H1 (cell line): ENCODE results near the gene SEL1L. TPM values are rescaled to one million over a fixed set of nuclear protein-coding genes. Genes with fewer than 3 reads are reported as not detected.

ENCODE experiments used
- CTCF ChIA-PET: fragments of 300-600 bp; sonication (Branson Sonifier 250); formaldehyde crosslinking; loops from one replicate; lab custom pipeline; 2021; ENCODE audit not compliant: partially characterized antibody; lab: Charles Lee
- POLR2A ChIA-PET: fragments of 300-600 bp; sonication (Branson Sonifier 250); formaldehyde crosslinking; loops from one replicate; lab custom pipeline; 2021; ENCODE audit warnings: inconsistent platforms; ENCODE audit not compliant: partially characterized antibody; lab: Charles Lee
- DNase-seq, 2 experiments: peaks; one replicate each; pipeline versions ENCODE4 v3.0.0 to v3.0.0-alpha.2; 2010 to 2022; ENCODE audit warnings: low spot score in 2 of 2, low read depth in 1 of 2, mixed read lengths in 1 of 2
- FAIRE-seq: peaks from 2 replicates; lab custom pipeline; 2011; peaks lifted over from hg19 to GRCh38; lab: Jason Lieb, UNC
- H2AFZ ChIP-seq: 2 replicates; pipeline ENCODE4 v1.8.1; 2012; ENCODE audit warnings: low read length, inconsistent platforms
- H2AK5ac ChIP-seq: 2 replicates; pipeline ENCODE4 v1.6.1; 2013; ENCODE audit warnings: low read depth, low read length
- H2BK120ac ChIP-seq: replicated peaks from 2 replicates; pipeline ENCODE3; 2013; ENCODE audit warnings: low read depth, low read length, inconsistent platforms
- H2BK12ac ChIP-seq: 2 replicates; pipeline ENCODE4 v1.6.1; 2013; ENCODE audit warnings: low read depth, low read length
- H2BK15ac ChIP-seq: 2 replicates; pipeline ENCODE4 v1.6.1; 2013; ENCODE audit warnings: low read length
- H2BK20ac ChIP-seq: 2 replicates; pipeline ENCODE4 v1.6.1; 2013; ENCODE audit warnings: low read length
- H2BK5ac ChIP-seq: 2 replicates; pipeline ENCODE4 v1.6.1; 2013; ENCODE audit warnings: low read depth, low read length
- H3K14ac ChIP-seq: 2 replicates; pipeline ENCODE4 v1.6.1; 2013; ENCODE audit warnings: inconsistent platforms; ENCODE audit not compliant: insufficient read length
- H3K18ac ChIP-seq: 2 replicates; pipeline ENCODE4 v1.6.1; 2013; ENCODE audit warnings: low read length; ENCODE audit errors: extremely low read depth
- H3K23ac ChIP-seq: 2 replicates; pipeline ENCODE4 v1.6.1; 2013; ENCODE audit warnings: inconsistent platforms; ENCODE audit not compliant: insufficient read length
- H3K23me2 ChIP-seq: 2 replicates; pipeline ENCODE4 v1.6.1; 2013; ENCODE audit warnings: low read depth, low read length
- H3K27ac ChIP-seq: 2 replicates; pipeline ENCODE4 v1.6.1; 2011; ENCODE audit warnings: low read depth, low read length, inconsistent platforms
- H3K27me3 ChIP-seq, 4 experiments: replicated peaks in 1 of 4; 1 replicate in 1 of 4; 2 replicates in 3 of 4; pipeline versions ENCODE4 v1.6.1 to v1.8.1; 2011 to 2013; ENCODE audit warnings: low read length in 3 of 4, mild to moderate bottlenecking in 3 of 4, inconsistent platforms in 2 of 4, mixed read lengths in 2 of 4, moderate library complexity in 1 of 4; ENCODE audit not compliant: control insufficient read depth in 3 of 4, insufficient read depth in 3 of 4; ENCODE audit errors: extremely low read depth in 1 of 4
- H3K36me3 ChIP-seq, 4 experiments: 2 replicates each; pipeline versions ENCODE4 v1.6.1 to v1.8.1; 2011 to 2013; ENCODE audit warnings: mild to moderate bottlenecking in 4 of 4, low read length in 3 of 4, moderate library complexity in 2 of 4, control low read depth in 1 of 4, inconsistent platforms in 1 of 4; ENCODE audit not compliant: insufficient read depth in 4 of 4, control insufficient read depth in 2 of 4
- H3K4ac ChIP-seq: replicated peaks from 2 replicates; pipeline ENCODE3; 2013; ENCODE audit warnings: low read length, low read depth, mixed read lengths, inconsistent platforms; ENCODE audit not compliant: insufficient read length
- H3K4me1 ChIP-seq, 4 experiments: replicated peaks in 1 of 4; 1 replicate in 1 of 4; 2 replicates in 3 of 4; pipeline versions ENCODE4 v1.6.1 to v1.8.1; 2011 to 2013; ENCODE audit warnings: low read length in 3 of 4, inconsistent platforms in 2 of 4, mixed read lengths in 1 of 4; ENCODE audit not compliant: insufficient read depth in 4 of 4, control insufficient read depth in 3 of 4
- H3K4me2 ChIP-seq, 2 experiments: 2 replicates each; pipeline versions ENCODE4 v1.6.1 to v1.8.1; 2011 to 2013; ENCODE audit warnings: low read depth in 2 of 2, low read length in 2 of 2, control low read depth in 1 of 2, inconsistent platforms in 1 of 2, mild to moderate bottlenecking in 1 of 2; ENCODE audit not compliant: insufficient read depth in 1 of 2
- H3K4me3 ChIP-seq, 4 experiments: fragments of 200-600, 300-600 bp in 1 of 4; sonication (generic), shearing (Covaris generic), sonication (Bioruptor Twin) in 1 of 4; 2 replicates each; pipeline versions ENCODE4 v1.5.1 to v1.8.1; 2011 to 2016; ENCODE audit warnings: low read length in 4 of 4, low read depth in 3 of 4, control low read depth in 2 of 4, inconsistent platforms in 2 of 4, mild to moderate bottlenecking in 2 of 4, mixed read lengths in 1 of 4, moderate library complexity in 1 of 4; ENCODE audit not compliant: insufficient read depth in 2 of 4; ENCODE audit errors: extremely low read depth in 1 of 4
- H3K56ac ChIP-seq: replicated peaks from 2 replicates; pipeline ENCODE3; 2013; ENCODE audit warnings: low read depth, mild to moderate bottlenecking, mixed read lengths, low read length, inconsistent platforms; ENCODE audit not compliant: insufficient read length
- H3K79me1 ChIP-seq: 2 replicates; pipeline ENCODE4 v1.6.1; 2013; ENCODE audit warnings: low read depth, low read length, control low read depth
- H3K79me2 ChIP-seq, 2 experiments: 2 replicates each; pipeline versions ENCODE4 v1.6.1 to v1.8.1; 2012 to 2013; ENCODE audit warnings: low read length in 2 of 2, mild to moderate bottlenecking in 2 of 2, inconsistent platforms in 1 of 2; ENCODE audit not compliant: insufficient read depth in 2 of 2, control insufficient read depth in 1 of 2
- H3K9ac ChIP-seq, 4 experiments: replicated peaks in 1 of 4; 1 replicate in 1 of 4; 2 replicates in 3 of 4; pipeline versions ENCODE4 v1.6.1 to v1.8.1; 2011 to 2013; ENCODE audit warnings: low read depth in 3 of 4, low read length in 3 of 4, control low read depth in 2 of 4, mild to moderate bottlenecking in 2 of 4, moderate library complexity in 2 of 4, inconsistent platforms in 1 of 4; ENCODE audit errors: extremely low read depth in 1 of 4
- H3K9me3 ChIP-seq, 2 experiments: 2 replicates each; pipeline versions ENCODE4 v1.6.1 to v1.8.1; 2012 to 2013; ENCODE audit warnings: mild to moderate bottlenecking in 2 of 2, moderate library complexity in 2 of 2, control low read depth in 1 of 2, inconsistent platforms in 1 of 2, low read depth in 1 of 2, low read length in 1 of 2, mixed read lengths in 1 of 2; ENCODE audit not compliant: insufficient read depth in 2 of 2
- H4K20me1 ChIP-seq, 2 experiments: replicated peaks in 1 of 2; 2 replicates each; pipeline versions ENCODE3 to v1.8.1; 2011 to 2013; ENCODE audit warnings: inconsistent platforms in 2 of 2, low read length in 2 of 2, mild to moderate bottlenecking in 1 of 2; ENCODE audit not compliant: insufficient read depth in 2 of 2, control insufficient read depth in 1 of 2
- H4K5ac ChIP-seq: 2 replicates; pipeline ENCODE4 v1.6.1; 2013; ENCODE audit warnings: low read length, low read depth, mixed read lengths, inconsistent platforms; ENCODE audit not compliant: insufficient read length
- H4K8ac ChIP-seq: 2 replicates; pipeline ENCODE4 v1.8.0; 2013; ENCODE audit warnings: mild to moderate bottlenecking, moderate library complexity, low read length, inconsistent platforms; ENCODE audit not compliant: insufficient read depth; ENCODE audit errors: extremely low read depth
- H4K91ac ChIP-seq: replicated peaks from 2 replicates; pipeline ENCODE3; 2013; ENCODE audit warnings: low read length, mixed read lengths, inconsistent platforms; ENCODE audit not compliant: insufficient read length
- CEBPB ChIP-seq: IDR thresholded peaks from 2 replicates; pipeline ENCODE4 v1.6.1; 2012; ENCODE audit warnings: low read depth, low read length
- WGBS, 2 experiments: shearing (Covaris generic) in 1 of 2; methylation state at CpG; one replicate each; pipeline versions ENCODE4 v1.1.6 to v1.1.7; 2013 to 2015; ENCODE audit warnings: low lambda C conversion rate in 2 of 2, mixed read lengths in 2 of 2, inconsistent platforms in 1 of 2, low coverage in 1 of 2, missing lambda C conversion rate in 1 of 2; ENCODE audit not compliant: insufficient replicate concordance in 2 of 2, insufficient coverage in 1 of 2, insufficient read length in 1 of 2; ENCODE audit errors: extremely low coverage in 1 of 2, missing lambda C conversion rate in 1 of 2; 5-methylcytosine and 5-hydroxymethylcytosine counted together
- polyA plus RNA-seq, 7 experiments: library from polyadenylated mRNA; depleted of rRNA in 3 of 7; stranded (reverse) in 5 of 7; unstranded in 2 of 7; fragments of >200 nt in 5 of 7; fragments of 200-250 nt in 2 of 7; gene quantifications; 1 replicate in 5 of 7; 2 replicates in 1 of 7; 4 replicates in 1 of 7; pipeline versions ENCODE4 v1.2.1 to v1.2.3, GENCODE V29; 2011 to 2013; ENCODE audit warnings: missing spikeins in 2 of 7, mixed read lengths in 2 of 7
- total RNA-seq: library from RNA; stranded (reverse); fragmentation: NEBNext Ultra II Directional; extraction: Animal tissue kit (Norgen Biotek cat#: 25700); gene quantifications from 2 replicates; pipeline ENCODE4 v1.2.1, GENCODE V29; 2021

The SEL1L gene
- total and polyA plus RNA-seq, 2 of the 8 experiments (the other 6 are each of a cell fraction or from before 2014, with no cell fraction given) = 4.3 to 34.9 TPM

DNA sequence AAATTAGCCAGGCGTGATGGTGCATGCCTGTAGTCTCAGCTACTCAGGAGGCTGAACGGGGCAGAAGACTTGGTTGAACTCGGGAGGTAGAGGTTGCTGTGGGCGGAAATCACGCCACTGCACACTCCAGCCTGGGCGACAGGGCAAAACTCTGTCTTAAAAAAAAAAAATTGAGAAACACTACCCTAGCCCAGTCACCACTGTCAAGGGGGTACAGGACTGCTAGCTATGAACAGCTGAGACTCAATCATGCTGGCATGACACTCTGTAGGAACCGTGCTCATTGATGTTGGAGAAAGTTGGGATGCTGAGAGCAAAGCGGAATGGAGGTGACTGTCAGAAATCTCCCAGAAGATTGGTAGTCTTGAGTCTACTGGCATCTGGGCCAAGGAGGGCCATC, 75.3 kb downstream of the SEL1L start:
- H3K23ac ChIP-seq = no peak overlapping the region
- H2BK12ac ChIP-seq = no peak overlapping the region
- no peak overlapping the region for H2BK5ac ChIP-seq
- H3K27me3 ChIP-seq = no peaks in the 10 kb centered on the region
- no peak overlapping the region for H2AFZ ChIP-seq
- no peaks in the 10 kb centered on the region for H3K79me2 ChIP-seq
- H2AK5ac ChIP-seq = no peak overlapping the region
- H3K23me2 ChIP-seq = no peaks in the 10 kb centered on the region
- no peak overlapping the region for H4K5ac ChIP-seq
- no peak overlapping the region for H3K18ac ChIP-seq
- no peaks in the 10 kb centered on the region for H3K4me1 ChIP-seq
- H3K56ac ChIP-seq = no peak overlapping the region
- no peak overlapping the region for H2BK20ac ChIP-seq
- H3K14ac ChIP-seq = no peak overlapping the region
- H3K36me3 ChIP-seq = no peaks in the 10 kb centered on the region
- POLR2A ChIA-PET = interaction anchor here (0.6 kb wide), 1 partner anchor 286 kb away, joined by 3 read pairs; no protein-coding TSS in a partner anchor
- no peak overlapping the region for H4K91ac ChIP-seq
- no peak overlapping the region for H3K4ac ChIP-seq
- DNase-seq = no peak
- CTCF ChIA-PET = interaction anchor here (0.6 to 12.9 kb wide), 5 partner anchors 8 to 289 kb away, joined by 3 to 426 read pairs (median 5); no protein-coding TSS in a partner anchor
- H2BK120ac ChIP-seq = no peak overlapping the region
- no peak for TF ChIP-seq CEBPB
- no peak overlapping the region for H3K27ac ChIP-seq
- H4K20me1 ChIP-seq = no peaks in the 10 kb centered on the region
- H2BK15ac ChIP-seq = no peak overlapping the region
- H4K8ac ChIP-seq = no peak overlapping the region
- H3K4me2 ChIP-seq = no peak overlapping the region
- peaks cover 0 to 11% of the 10 kb centered on the region in 2 experiments; a peak in 1 of 4 replicates for H3K9me3 ChIP-seq
- no peaks in the 10 kb centered on the region for H3K79me1 ChIP-seq
- H3K9ac ChIP-seq = no peak overlapping the region
- no peak for FAIRE-seq
- no peak overlapping the region for H3K4me3 ChIP-seq
- 97% methylated on average over 8 of the region's 8 CpGs; no CpG with 5 or more reads in 1 of the 2 experiments for WGBS, 2 experiments
